Measurements from ENCODE around the gene AFMID.

DNA sequence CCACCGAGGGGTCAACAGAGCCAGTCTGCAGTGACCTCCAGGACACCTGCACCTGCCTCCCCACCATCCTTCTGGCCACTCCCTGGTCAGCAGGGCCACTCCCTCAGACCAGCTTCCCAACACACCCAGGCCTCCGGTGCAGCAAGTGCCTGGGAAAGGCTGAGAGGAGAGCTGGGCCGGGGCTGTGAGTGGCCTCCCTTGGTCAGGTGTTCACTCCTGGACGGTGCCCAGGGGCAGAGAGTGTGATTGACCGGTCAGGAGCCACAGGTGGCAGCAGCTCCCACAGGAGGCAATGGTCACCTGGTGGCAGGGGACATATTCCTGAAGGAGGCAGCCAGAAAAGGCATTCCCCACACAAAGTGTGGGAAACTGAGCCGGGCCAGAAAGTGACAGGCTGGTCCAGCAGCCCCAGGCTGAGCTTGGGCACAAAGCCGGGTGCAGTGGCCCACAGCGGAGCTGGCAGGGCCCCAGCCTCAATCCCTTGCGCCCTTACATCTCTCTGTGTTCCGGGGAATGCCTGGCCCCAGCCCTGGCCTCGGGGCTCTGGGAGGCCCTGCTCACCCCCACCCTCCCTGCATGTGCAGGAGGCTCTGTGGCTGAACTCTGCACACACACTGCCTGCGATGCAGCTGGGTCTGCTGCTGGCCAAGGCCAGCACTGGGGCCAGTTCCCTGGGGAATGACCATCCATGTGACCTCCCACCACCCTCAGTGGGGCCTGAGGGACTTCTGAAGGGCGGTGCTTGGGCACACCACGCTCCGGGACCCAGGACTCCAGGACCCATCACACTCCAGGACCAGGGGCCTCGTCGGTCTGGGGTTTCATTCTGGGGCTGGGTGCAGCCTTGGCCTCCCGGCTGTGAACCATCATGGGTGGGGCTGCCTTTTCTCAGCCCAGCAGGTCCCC lies 42.2 kb upstream of the AFMID start:
- TF ChIP-seq, protein P1, sequence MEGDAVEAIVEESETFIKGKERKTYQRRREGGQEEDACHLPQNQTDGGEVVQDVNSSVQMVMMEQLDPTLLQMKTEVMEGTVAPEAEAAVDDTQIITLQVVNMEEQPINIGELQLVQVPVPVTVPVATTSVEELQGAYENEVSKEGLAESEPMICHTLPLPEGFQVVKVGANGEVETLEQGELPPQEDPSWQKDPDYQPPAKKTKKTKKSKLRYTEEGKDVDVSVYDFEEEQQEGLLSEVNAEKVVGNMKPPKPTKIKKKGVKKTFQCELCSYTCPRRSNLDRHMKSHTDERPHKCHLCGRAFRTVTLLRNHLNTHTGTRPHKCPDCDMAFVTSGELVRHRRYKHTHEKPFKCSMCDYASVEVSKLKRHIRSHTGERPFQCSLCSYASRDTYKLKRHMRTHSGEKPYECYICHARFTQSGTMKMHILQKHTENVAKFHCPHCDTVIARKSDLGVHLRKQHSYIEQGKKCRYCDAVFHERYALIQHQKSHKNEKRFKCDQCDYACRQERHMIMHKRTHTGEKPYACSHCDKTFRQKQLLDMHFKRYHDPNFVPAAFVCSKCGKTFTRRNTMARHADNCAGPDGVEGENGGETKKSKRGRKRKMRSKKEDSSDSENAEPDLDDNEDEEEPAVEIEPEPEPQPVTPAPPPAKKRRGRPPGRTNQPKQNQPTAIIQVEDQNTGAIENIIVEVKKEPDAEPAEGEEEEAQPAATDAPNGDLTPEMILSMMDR (IDR thresholded peaks at IDR 0.05; ENCODE audit: poor library complexity), result no peak
- TF ChIP-seq EZH2 (IDR thresholded peaks at IDR 0.05; ENCODE audit: borderline replicate concordance) (no peak), EZH2phosphoT487 (IDR thresholded peaks at IDR 0.05; ENCODE audit: low read depth, severe bottlenecking, unreplicated experiment) (no peak)
